Breast epithelium (tissue), 4 donors: Measurements from ENCODE around the gene RTN1. TPM values are rescaled to one million over a fixed set of nuclear protein-coding genes. Genes with fewer than 3 reads are reported as not detected.
"Not testable (repeated sequence)": the region's sequence is repeated elsewhere in the genome, so short reads cannot be mapped to it uniquely, and the experiment has no call there.

ENCODE experiments used
- DNase-seq, 2 donors: peaks; one replicate each; pipeline ENCODE4 v3.0.0-alpha.2; 2019; ENCODE audit warnings: low spot score in 2 of 2
- H3K27ac ChIP-seq, 2 donors: fragments of 200-600 bp; sonication (generic) in 1 of 2; one replicate each; pipeline ENCODE4 v1.5.1; 2016 to 2019; ENCODE audit warnings: mild to moderate bottlenecking in 1 of 2
- H3K27me3 ChIP-seq, 2 donors: fragments of 200-600 bp; sonication (generic) in 1 of 2; one replicate each; pipeline versions ENCODE4 v1.5.1 to v1.6.0; 2017 to 2019; ENCODE audit warnings: control low read depth in 1 of 2, mild to moderate bottlenecking in 1 of 2
- H3K36me3 ChIP-seq: fragments of 200-600 bp; one replicate; pipeline ENCODE4 v1.5.1; 2019
- H3K4me1 ChIP-seq, 2 donors: fragments of 200-600 bp; sonication (generic); one replicate each; pipeline ENCODE4 v1.5.1; 2016 to 2019; ENCODE audit warnings: control low read depth in 1 of 2
- H3K4me3 ChIP-seq, 3 donors: fragments of 200-600 bp; sonication (generic); 1 replicate in 2 of 3; 2 replicates in 1 of 3; pipeline ENCODE4 v1.5.1; 2016 to 2019; ENCODE audit warnings: mild to moderate bottlenecking in 3 of 3, moderate library complexity in 2 of 3
- H3K9me3 ChIP-seq, 2 donors: fragments of 200-600 bp; sonication (generic) in 1 of 2; one replicate each; pipeline ENCODE4 v1.5.1; 2016 to 2019; ENCODE audit warnings: control low read depth in 1 of 2
- CTCF ChIP-seq, 3 donors: fragments of 450-650 bp; IDR thresholded peaks; one replicate each; pipeline ENCODE4 v1.5.1; 2016 to 2017; ENCODE audit warnings: antibody characterized with exemption in 3 of 3, mild to moderate bottlenecking in 3 of 3, moderate library complexity in 3 of 3
- POLR2A ChIP-seq: fragments of 450-650 bp; IDR thresholded peaks from one replicate; pipeline ENCODE4 v1.6.1; 2016; ENCODE audit warnings: antibody characterized with exemption, mild to moderate bottlenecking, moderate library complexity
- POLR2AphosphoS5 ChIP-seq, 3 donors: sonication (generic); formaldehyde crosslinking; IDR thresholded peaks; one replicate each; pipeline ENCODE4 v1.6.1; 2017; ENCODE audit warnings: antibody characterized with exemption in 3 of 3
- intact Hi-C: fragments of 100-400 bp; cut with DNase I; formaldehyde crosslinking; loops from one replicate; pipeline ENCODE4 v1.15.1; 2023; ENCODE audit warnings: low total_unique reads
- total RNA-seq, 3 donors: library from RNA; depleted of rRNA; stranded (reverse); fragments of >200 nt; gene quantifications; one replicate each; pipeline ENCODE4 v1.1.0, GENCODE V29; 2016

RTN1 gene
- total RNA-seq, 3 donors from 2014 or later = 10.8 to 44.5 (median 17.7) TPM

GRCh38 chr14:59677771-59678231, 192.8 kb downstream of the RTN1 start:
- TF ChIP-seq POLR2AphosphoS5 (IDR thresholded peaks at IDR 0.05) = no peak
- TF ChIP-seq CTCF (IDR thresholded peaks at IDR 0.05) = no peak
- TF ChIP-seq POLR2A = no peak
- H3K9me3 ChIP-seq = peaks cover 0 to 12% of the 10 kb centered on the region in 2 donors
- no peaks in the 10 kb centered on the region for H3K36me3 ChIP-seq
- no peak overlapping the region for H3K4me3 ChIP-seq
- no peaks in the 10 kb centered on the region for H3K4me1 ChIP-seq
- H3K27me3 ChIP-seq = no peaks in the 10 kb centered on the region
- no peak for DNase-seq
- H3K27ac ChIP-seq = no peak overlapping the region
- intact Hi-C loops = no loop called here

- Histone ChIP-seq H3K4me3 (no peak overlapping the region), H3K36me3 (no peaks in the 10 kb centered on the region), H3K27ac (no peak overlapping the region), H3K27me3 (no peaks in the 10 kb centered on the region), H3K4me1 (no peaks in the 10 kb centered on the region), H3K9me3 (peaks cover 0 to 12% of the 10 kb centered on the region in 2 donors)
- DNase-seq = no peak
- intact Hi-C loops = no loop called here
- TF ChIP-seq CTCF (IDR thresholded peaks at IDR 0.05) (no peak), POLR2A (no peak), POLR2AphosphoS5 (IDR thresholded peaks at IDR 0.05) (no peak)
These were observed 195.2 kb downstream of the RTN1 start for GRCh38 chr14:59675394-59675793.

- DNase-seq = no peak
- Histone ChIP-seq H3K36me3 (no peaks in the 10 kb centered on the region), H3K4me3 (no peak overlapping the region), H3K27ac (no peak overlapping the region), H3K27me3 (no peaks in the 10 kb centered on the region), H3K4me1 (no peaks in the 10 kb centered on the region), H3K9me3 (peaks cover 0 to 5% of the 10 kb centered on the region in 2 donors)
- intact Hi-C loops = no loop called here
- TF ChIP-seq POLR2A (no peak), CTCF (IDR thresholded peaks at IDR 0.05) (no peak), POLR2AphosphoS5 (IDR thresholded peaks at IDR 0.05) (no peak)
These were observed 205.8 kb downstream of the RTN1 start for GRCh38 chr14:59664741-59665140.

GRCh38 chr14:59657769-59658168, 212.8 kb downstream of the RTN1 start:
- peaks cover 5 to 16% of the 10 kb centered on the region in 2 donors for H3K9me3 ChIP-seq
- no peaks in the 10 kb centered on the region for H3K4me1 ChIP-seq
- no peak overlapping the region for H3K4me3 ChIP-seq
- DNase-seq = no peak
- intact Hi-C loops = no loop called here
- no peaks in the 10 kb centered on the region for H3K27me3 ChIP-seq
- TF ChIP-seq POLR2AphosphoS5 (IDR thresholded peaks at IDR 0.05) (no peak), POLR2A (no peak)
- no peaks in the 10 kb centered on the region for H3K36me3 ChIP-seq
- no peak overlapping the region for H3K27ac ChIP-seq

GRCh38 chr14:59656473-59656872, 214.1 kb downstream of the RTN1 start:
- Histone ChIP-seq H3K4me3 (no peak overlapping the region), H3K36me3 (no peaks in the 10 kb centered on the region), H3K27ac (no peak overlapping the region), H3K4me1 (no peaks in the 10 kb centered on the region), H3K27me3 (no peaks in the 10 kb centered on the region), H3K9me3 (peaks cover 5 to 25% of the 10 kb centered on the region in 2 donors)
- no peak for DNase-seq
- intact Hi-C loops = no loop called here
- no peak for TF ChIP-seq CTCF (IDR thresholded peaks at IDR 0.05)
- TF ChIP-seq POLR2AphosphoS5 (IDR thresholded peaks at IDR 0.05) = no peak
- no peak for TF ChIP-seq POLR2A

GRCh38 chr14:59654131-59654530, 216.4 kb downstream of the RTN1 start:
- H3K4me3 ChIP-seq, H3K27me3 ChIP-seq, intact Hi-C loops, DNase-seq, H3K27ac ChIP-seq, H3K4me1 ChIP-seq, H3K36me3 ChIP-seq: not testable (repeated sequence)
- H3K9me3 ChIP-seq = peaks cover 0 to 35% of the 10 kb centered on the region in 2 donors

GRCh38 chr14:59646832-59647231, 223.7 kb downstream of the RTN1 start:
- H3K4me3 ChIP-seq, DNase-seq, H3K27ac ChIP-seq, H3K36me3 ChIP-seq, H3K4me1 ChIP-seq, intact Hi-C loops, H3K27me3 ChIP-seq: not testable (repeated sequence)
- peaks cover 16 to 53% of the 10 kb centered on the region in 2 donors for H3K9me3 ChIP-seq
